Measurements from ENCODE around the gene NLGN1.

DNA sequence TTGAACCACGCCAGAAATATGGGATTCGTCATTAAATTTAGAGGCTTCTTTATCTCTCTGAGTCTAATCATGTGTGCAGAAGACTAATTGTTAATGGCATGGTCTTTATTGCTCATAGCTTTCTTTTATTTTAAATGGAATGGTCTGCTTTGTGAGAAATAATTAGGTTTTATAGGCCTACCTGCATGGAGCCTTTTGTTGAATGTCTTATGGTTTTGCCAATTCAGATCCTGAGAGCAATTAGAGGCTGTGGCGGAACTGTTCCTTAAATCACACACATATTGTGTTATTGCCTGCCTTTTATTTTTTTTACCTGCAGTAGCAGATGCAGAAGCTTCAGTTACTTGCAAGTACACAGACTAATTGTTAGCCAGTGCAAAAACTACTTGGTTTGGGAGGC, 306.2 kb downstream of the NLGN1 start:
- no peak for TF ChIP-seq EZH2 (IDR thresholded peaks at IDR 0.05; ENCODE audit: insufficient read depth, poor library complexity, severe bottlenecking)
- no peak for TF ChIP-seq EZH2phosphoT487 (IDR thresholded peaks at IDR 0.05; ENCODE audit: insufficient read depth, low read depth)

Data from GM23248 (cell line).